H9 (cell line): ENCODE data around the gene MLLT6. TPM values are rescaled to one million over a fixed set of nuclear protein-coding genes. Genes with fewer than 3 reads are reported as not detected.

Experiments used
- DNase-seq: peaks from one replicate; pipeline ENCODE4 v3.0.0-alpha.2; 2017
- H2AFZ ChIP-seq: one replicate; pipeline ENCODE4 v1.6.1; 2013; ENCODE audit warnings: mild to moderate bottlenecking, low read length, control low read depth, moderate library complexity
- H2AK5ac ChIP-seq: 2 replicates; pipeline ENCODE4 v1.6.1; 2013; ENCODE audit warnings: low read length, control low read depth, mixed read lengths; ENCODE audit not compliant: insufficient read length
- H2BK120ac ChIP-seq: one replicate; pipeline ENCODE4 v1.6.1; 2013; ENCODE audit warnings: low read depth, mild to moderate bottlenecking, low read length, control low read depth, inconsistent platforms; ENCODE audit not compliant: poor library complexity, severe bottlenecking
- H2BK12ac ChIP-seq: 2 replicates; pipeline ENCODE4 v1.6.1; 2013; ENCODE audit warnings: low read length, control low read depth, mixed read lengths, low read depth; ENCODE audit not compliant: insufficient read length
- H2BK15ac ChIP-seq: 2 replicates; pipeline ENCODE4 v1.6.1; 2013; ENCODE audit warnings: low read depth, low read length, control low read depth
- H2BK20ac ChIP-seq: one replicate; pipeline ENCODE4 v1.6.1; 2013; ENCODE audit warnings: low read depth, mild to moderate bottlenecking, low read length, control low read depth, inconsistent platforms; ENCODE audit not compliant: poor library complexity, severe bottlenecking
- H2BK5ac ChIP-seq: 2 replicates; pipeline ENCODE4 v1.6.1; 2013; ENCODE audit warnings: low read length, control low read depth, mixed read lengths; ENCODE audit not compliant: insufficient read length
- H3K14ac ChIP-seq: 2 replicates; pipeline ENCODE4 v1.6.1; 2013; ENCODE audit warnings: low read length, control low read depth; ENCODE audit not compliant: insufficient read depth
- H3K18ac ChIP-seq: 2 replicates; pipeline ENCODE4 v1.6.1; 2013; ENCODE audit warnings: low read depth, mild to moderate bottlenecking, mixed read lengths, low read length, control low read depth; ENCODE audit not compliant: insufficient read length
- H3K23ac ChIP-seq: 2 replicates; pipeline ENCODE4 v1.6.1; 2013; ENCODE audit warnings: low read length, control low read depth, mixed read lengths, low read depth; ENCODE audit not compliant: insufficient read length
- H3K23me2 ChIP-seq: 2 replicates; pipeline ENCODE4 v1.6.1; 2013; ENCODE audit warnings: low read depth, mild to moderate bottlenecking, mixed read lengths, low read length, control low read depth; ENCODE audit not compliant: insufficient read length, poor library complexity, severe bottlenecking
- H3K27ac ChIP-seq: 2 replicates; pipeline ENCODE4 v1.5.1; 2013; ENCODE audit warnings: low read length, control low read depth, mixed read lengths, low read depth; ENCODE audit not compliant: insufficient read length
- H3K27me3 ChIP-seq: 2 replicates; pipeline ENCODE4 v1.6.1; 2013; ENCODE audit warnings: low read length, control low read depth, inconsistent platforms; ENCODE audit not compliant: insufficient read depth
- H3K4ac ChIP-seq: 2 replicates; pipeline ENCODE4 v1.6.1; 2013; ENCODE audit warnings: low read depth, mild to moderate bottlenecking, control low read depth, inconsistent platforms, low read length, moderate library complexity
- H3K4me1 ChIP-seq: 2 replicates; pipeline ENCODE4 v1.6.1; 2013; ENCODE audit warnings: low read length, control low read depth, inconsistent platforms; ENCODE audit not compliant: insufficient read depth
- H3K4me2 ChIP-seq: 2 replicates; pipeline ENCODE4 v1.6.1; 2013; ENCODE audit warnings: low read length, control low read depth, mixed read lengths; ENCODE audit not compliant: insufficient read length, insufficient read depth
- H3K56ac ChIP-seq: 2 replicates; pipeline ENCODE4 v1.6.1; 2013; ENCODE audit warnings: low read depth, mild to moderate bottlenecking, mixed read lengths, low read length, control low read depth; ENCODE audit not compliant: insufficient read length
- H3K79me1 ChIP-seq: 2 replicates; pipeline ENCODE4 v1.6.1; 2013; ENCODE audit warnings: low read depth, mild to moderate bottlenecking, moderate library complexity, low read length, control low read depth, inconsistent platforms; ENCODE audit not compliant: insufficient read depth, poor library complexity, severe bottlenecking
- H3K79me2 ChIP-seq: 2 replicates; pipeline ENCODE4 v1.6.1; 2013; ENCODE audit warnings: low read length, control low read depth, inconsistent platforms; ENCODE audit not compliant: insufficient read depth
- H3K9ac ChIP-seq: 2 replicates; pipeline ENCODE4 v1.6.1; 2013; ENCODE audit warnings: low read length, control low read depth, mixed read lengths; ENCODE audit not compliant: insufficient read length; ENCODE audit errors: extremely low read depth
- H3K9me3 ChIP-seq: one replicate; pipeline ENCODE4 v1.6.1; 2013; ENCODE audit warnings: low read depth, low read length, inconsistent platforms; ENCODE audit not compliant: control insufficient read depth
- H3T11ph ChIP-seq: one replicate; pipeline ENCODE4 v1.6.1; 2013; ENCODE audit warnings: mild to moderate bottlenecking, low read length, control low read depth, inconsistent platforms
- H4K20me1 ChIP-seq: one replicate; pipeline ENCODE4 v1.6.1; 2013; ENCODE audit not compliant: control insufficient read depth, insufficient read length, insufficient read depth
- H4K5ac ChIP-seq: 2 replicates; pipeline ENCODE4 v1.6.1; 2013; ENCODE audit warnings: low read depth, mild to moderate bottlenecking, mixed read lengths, low read length, control low read depth; ENCODE audit not compliant: insufficient read length
- H4K8ac ChIP-seq: replicated peaks from 2 replicates; pipeline ENCODE4 v1.6.1; 2013; ENCODE audit warnings: low read length, control low read depth, mixed read lengths, low read depth; ENCODE audit not compliant: insufficient read length
- H4K91ac ChIP-seq: 2 replicates; pipeline ENCODE4 v1.6.1; 2013; ENCODE audit warnings: low read depth, mild to moderate bottlenecking, moderate library complexity, mixed read lengths, low read length, control low read depth; ENCODE audit not compliant: insufficient read length
- H3K27ac Mint-ChIP-seq, 3 experiments: 2 replicates in 2 of 3; 3 replicates in 1 of 3; pipeline ENCODE4 v1.8.0; 2020 to 2021; ENCODE audit warnings: mixed read lengths in 3 of 3, mild to moderate bottlenecking in 1 of 3, moderate library complexity in 1 of 3
- H3K27me3 Mint-ChIP-seq: 2 replicates; pipeline ENCODE4 v1.8.0; 2021; ENCODE audit warnings: low read depth, mild to moderate bottlenecking, moderate library complexity, mixed read lengths
- H3K36me3 Mint-ChIP-seq, 3 experiments: 2 replicates in 2 of 3; 3 replicates in 1 of 3; pipeline ENCODE4 v1.8.0; 2020 to 2021; ENCODE audit warnings: low read depth in 3 of 3, mixed read lengths in 3 of 3; ENCODE audit not compliant: insufficient read depth in 1 of 3
- H3K4me1 Mint-ChIP-seq, 2 experiments: 2 replicates each; pipeline ENCODE4 v1.8.0; 2020; ENCODE audit warnings: mixed read lengths in 2 of 2
- H3K4me3 Mint-ChIP-seq, 2 experiments: 2 replicates in 1 of 2; 3 replicates in 1 of 2; pipeline ENCODE4 v1.8.0; 2020 to 2021; ENCODE audit warnings: mild to moderate bottlenecking in 2 of 2, mixed read lengths in 2 of 2, moderate library complexity in 1 of 2
- H3K9me3 Mint-ChIP-seq, 2 experiments: 2 replicates in 1 of 2; 3 replicates in 1 of 2; pipeline ENCODE4 v1.8.0; 2020; ENCODE audit warnings: mild to moderate bottlenecking in 2 of 2, mixed read lengths in 2 of 2, moderate library complexity in 1 of 2
- WGBS: extraction: QIAGEN DNeasy Blood & Tissue Kit; methylation state at CpG from one replicate; pipeline ENCODE4 v1.1.7; 2013; ENCODE audit warnings: missing lambda C conversion rate, low lambda C conversion rate, mixed read lengths; ENCODE audit not compliant: insufficient read length; ENCODE audit errors: extremely low coverage; 5-methylcytosine and 5-hydroxymethylcytosine counted together
- total RNA-seq: library from RNA; stranded (reverse); gene quantifications from 2 replicates; pipeline ENCODE4 v1.2.1, GENCODE V29; 2021
- TF ChIP-seq, protein P1 (sequence below): fragments of 200-600 bp; sonication (generic); conservative IDR thresholded peaks from 3 replicates; pipeline ENCODE4 v1.8.0; 2021; ENCODE audit warnings: antibody characterized with exemption, mild to moderate bottlenecking

Gene MLLT6
- total RNA-seq, 1 experiment from 2014 or later: 26.4 TPM

DNA sequence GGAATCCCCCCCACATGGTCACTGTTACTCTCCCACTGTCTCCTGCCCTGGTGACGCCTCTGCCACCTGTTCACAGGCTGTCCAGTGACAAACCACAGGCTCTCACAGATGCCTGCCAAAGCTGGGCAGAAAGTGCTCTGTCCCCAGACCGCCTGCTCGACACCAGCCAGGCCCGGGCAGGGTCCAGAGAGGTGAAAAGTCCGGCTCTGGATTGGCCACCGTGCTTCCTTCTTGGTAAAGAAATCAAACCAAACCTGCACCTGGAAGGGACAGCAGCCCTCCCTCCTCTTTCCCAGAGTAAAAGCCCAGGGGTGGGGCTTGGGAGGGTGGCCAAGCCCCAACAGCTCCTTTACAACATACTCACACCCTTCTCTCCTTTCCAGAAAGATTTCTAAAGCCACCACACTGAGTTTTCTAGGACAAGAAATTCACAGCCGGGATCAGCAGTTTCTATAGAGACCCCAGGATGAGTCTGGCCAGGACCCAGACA is 36.9 kb downstream of the MLLT6 start:
- Histone ChIP-seq H3K23me2 (peaks cover 12% of the 10 kb centered on the region), H3K14ac (no peak overlapping the region), H3K9ac (no peak overlapping the region), H4K8ac (no peak overlapping the region), H4K20me1 (no peaks in the 10 kb centered on the region), H2AFZ (no peak overlapping the region), H3K4me1 (peaks cover 5% of the 10 kb centered on the region; the same call in 1 of the 2 replicates), H3K4me2 (no peak overlapping the region), H2BK5ac (no peak overlapping the region), H2AK5ac (no peak overlapping the region), H3K9me3 (no peaks in the 10 kb centered on the region), H3K18ac (no peak overlapping the region), H2BK15ac (no peak overlapping the region), H3K23ac (no peak overlapping the region), H4K91ac (no peak overlapping the region), H3K27me3 (no peaks in the 10 kb centered on the region), H3K27ac (no peak overlapping the region), H3K4ac (no peak overlapping the region), H3K56ac (no peak overlapping the region), H2BK20ac (no peak overlapping the region), H2BK12ac (no peak overlapping the region), H4K5ac (no peak overlapping the region), H3T11ph (no peak overlapping the region), H3K79me2 (peaks cover 59% of the 10 kb centered on the region), H3K79me1 (peaks cover 13% of the 10 kb centered on the region), H2BK120ac (no peak overlapping the region)
- DNase-seq: no peak
- no peaks in the 10 kb centered on the region; the same call in none of the 2 replicates for H3K27me3 Mint-ChIP-seq
- no CpG with 5 or more reads among the region's 7 CpGs for WGBS
- TF ChIP-seq, protein P1, sequence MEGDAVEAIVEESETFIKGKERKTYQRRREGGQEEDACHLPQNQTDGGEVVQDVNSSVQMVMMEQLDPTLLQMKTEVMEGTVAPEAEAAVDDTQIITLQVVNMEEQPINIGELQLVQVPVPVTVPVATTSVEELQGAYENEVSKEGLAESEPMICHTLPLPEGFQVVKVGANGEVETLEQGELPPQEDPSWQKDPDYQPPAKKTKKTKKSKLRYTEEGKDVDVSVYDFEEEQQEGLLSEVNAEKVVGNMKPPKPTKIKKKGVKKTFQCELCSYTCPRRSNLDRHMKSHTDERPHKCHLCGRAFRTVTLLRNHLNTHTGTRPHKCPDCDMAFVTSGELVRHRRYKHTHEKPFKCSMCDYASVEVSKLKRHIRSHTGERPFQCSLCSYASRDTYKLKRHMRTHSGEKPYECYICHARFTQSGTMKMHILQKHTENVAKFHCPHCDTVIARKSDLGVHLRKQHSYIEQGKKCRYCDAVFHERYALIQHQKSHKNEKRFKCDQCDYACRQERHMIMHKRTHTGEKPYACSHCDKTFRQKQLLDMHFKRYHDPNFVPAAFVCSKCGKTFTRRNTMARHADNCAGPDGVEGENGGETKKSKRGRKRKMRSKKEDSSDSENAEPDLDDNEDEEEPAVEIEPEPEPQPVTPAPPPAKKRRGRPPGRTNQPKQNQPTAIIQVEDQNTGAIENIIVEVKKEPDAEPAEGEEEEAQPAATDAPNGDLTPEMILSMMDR: no peak
- H3K4me3 Mint-ChIP-seq: no peak overlapping the region
- H3K36me3 Mint-ChIP-seq: peaks cover 27 to 50% (median 45%) of the 10 kb centered on the region in 3 experiments
- H3K4me1 Mint-ChIP-seq: peaks cover 46 to 61% of the 10 kb centered on the region in 2 experiments
- H3K9me3 Mint-ChIP-seq: no peaks in the 10 kb centered on the region; a peak in 1 of 5 replicates
- H3K27ac Mint-ChIP-seq: peak overlapping the region in 2 of 3 experiments; percentile 49 to 55; a peak in 2 of 7 replicates
